PC-3 (cell line): ENCODE results near the gene SYT1. TPM values are rescaled to one million over a fixed set of nuclear protein-coding genes. Genes with fewer than 3 reads are reported as not detected.

Source experiments
- ATAC-seq: fragments of 200-7000 bp; cut with Tn5 transposase; 2 replicates; pipeline ENCODE4 v1.9.1; 2020; ENCODE audit warnings: mild to moderate bottlenecking, moderate library complexity
- BruUV-seq: library from RNA; stranded (reverse); fragments of 400-500 nt; replicated peaks from 2 replicates; lab custom pipeline; 2021; lab: Mats Ljungman, UMichigan
- CTCF ChIA-PET: fragments of 300-600 bp; sonication (Branson Sonifier 250); formaldehyde crosslinking; loops from one replicate; lab custom pipeline; 2022; ENCODE audit warnings: antibody characterized with exemption; lab: Charles Lee
- POLR2A ChIA-PET: fragments of 300-600 bp; sonication (Branson Sonifier 250); formaldehyde crosslinking; loops from one replicate; lab custom pipeline; 2022; ENCODE audit warnings: antibody characterized with exemption; ENCODE audit not compliant: unreplicated experiment; lab: Charles Lee
- DNase-seq: peaks from one replicate; pipeline ENCODE4 v3.0.0-alpha.2; 2015
- H2AFZ ChIP-seq: fragments of 300-600 bp; sonication (generic); 2 replicates; pipeline ENCODE4 v1.6.0; 2016; ENCODE audit warnings: antibody characterized with exemption, low read length
- H3F3A ChIP-seq: fragments of 300-600 bp; sonication (generic); one replicate; pipeline ENCODE4 v1.6.0; 2017; ENCODE audit warnings: antibody characterized with exemption, low read length, control low read depth, mild to moderate bottlenecking; ENCODE audit not compliant: unreplicated experiment
- H3K27ac ChIP-seq: fragments of 300-600 bp; sonication (generic); 2 replicates; pipeline ENCODE4 v1.5.1; 2016; ENCODE audit warnings: mild to moderate bottlenecking, low read length
- H3K27me3 ChIP-seq: fragments of 300-600 bp; sonication (generic); 2 replicates; pipeline ENCODE4 v1.6.1; 2016; ENCODE audit warnings: low read length, mixed read lengths
- H3K36me3 ChIP-seq: fragments of 300-600 bp; sonication (generic); 2 replicates; pipeline ENCODE4 v1.6.1; 2016; ENCODE audit warnings: low read depth, mixed run types, low read length, mixed read lengths
- H3K4me1 ChIP-seq: fragments of 300-600 bp; sonication (generic); 2 replicates; pipeline ENCODE4 v1.5.1; 2016; ENCODE audit warnings: low read length; ENCODE audit not compliant: insufficient read depth
- H3K4me2 ChIP-seq: fragments of 300-600 bp; sonication (generic); 2 replicates; pipeline ENCODE4 v1.6.0; 2016; ENCODE audit warnings: low read length
- H3K4me3 ChIP-seq: fragments of 300-600 bp; sonication (generic); 2 replicates; pipeline ENCODE4 v1.5.1; 2016; ENCODE audit warnings: mild to moderate bottlenecking, low read length, mixed read lengths
- H3K79me2 ChIP-seq: fragments of 300-600 bp; sonication (generic); 2 replicates; pipeline ENCODE4 v1.6.1; 2017; ENCODE audit warnings: low read length, mixed read lengths
- H3K9ac ChIP-seq: fragments of 300-600 bp; sonication (generic); 2 replicates; pipeline ENCODE4 v1.6.0; 2016; ENCODE audit warnings: mild to moderate bottlenecking, low read length
- H3K9me2 ChIP-seq: fragments of 300-600 bp; sonication (generic); replicated peaks from 2 replicates; pipeline ENCODE4 v1.6.1; 2016; ENCODE audit warnings: mixed run types, low read length, mixed read lengths
- H3K9me3 ChIP-seq: fragments of 300-600 bp; sonication (generic); 2 replicates; pipeline ENCODE4 v1.6.1; 2016; ENCODE audit warnings: low read length, mixed read lengths
- H4K20me1 ChIP-seq: fragments of 300-600 bp; sonication (generic); 2 replicates; pipeline ENCODE4 v1.6.1; 2016; ENCODE audit warnings: low read length, mixed read lengths
- EZH2 ChIP-seq: fragments of 300-600 bp; sonication (generic); IDR thresholded peaks from one replicate; pipeline ENCODE4 v1.6.1; 2017; ENCODE audit warnings: antibody characterized with exemption, mild to moderate bottlenecking, low read length; ENCODE audit not compliant: unreplicated experiment
- EZH2phosphoT487 ChIP-seq: fragments of 300-600 bp; sonication (generic); IDR thresholded peaks from 2 replicates; pipeline ENCODE4 v1.6.1; 2018; ENCODE audit warnings: mild to moderate bottlenecking, antibody characterized with exemption, low read length, borderline replicate concordance
- intact Hi-C: fragments of 100-400 bp; cut with micrococcal nuclease; formaldehyde crosslinking; loops from 2 replicates; pipeline ENCODE4 v1.9.0; 2023
- total RNA-seq: library from RNA; depleted of rRNA; stranded (reverse); fragments of >200 nt; gene quantifications from 2 replicates; pipeline ENCODE4 v1.2.3, GENCODE V29; 2014
- TF ChIP-seq, protein P1 (sequence below): fragments of 300-600 bp; sonication (generic); conservative IDR thresholded peaks from 2 replicates; pipeline ENCODE4 v1.5.1; 2017; ENCODE audit warnings: antibody characterized with exemption, low read depth, mild to moderate bottlenecking, low read length

The SYT1 gene
- total RNA-seq, 1 experiment from 2014 or later: 0.51 TPM

DNA sequence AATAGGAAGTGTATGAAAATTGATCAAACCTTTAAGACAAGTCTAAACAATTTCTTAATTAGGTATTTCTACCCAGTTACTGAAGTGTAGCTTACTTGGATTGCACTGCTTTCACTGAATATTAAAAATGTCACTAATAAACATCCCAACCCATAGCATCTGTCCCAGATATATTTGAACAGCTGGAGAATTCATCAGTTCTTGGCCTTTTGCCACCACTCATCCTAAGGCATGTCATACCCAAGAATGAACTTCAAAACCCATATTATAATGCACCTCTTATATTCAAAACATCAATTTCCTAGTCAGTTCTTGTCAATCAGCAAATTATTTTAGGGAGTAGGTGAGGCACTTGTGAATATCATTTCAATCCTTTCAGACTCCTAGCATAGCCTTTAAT, 433.9 kb downstream of the SYT1 start:
- Histone ChIP-seq H3K27me3 (no peaks in the 10 kb centered on the region), H3K36me3 (no peaks in the 10 kb centered on the region), H3K9me2 (no peaks in the 10 kb centered on the region), H2AFZ (no peak overlapping the region), H3K9ac (no peak overlapping the region), H4K20me1 (no peaks in the 10 kb centered on the region), H3F3A (no peaks in the 10 kb centered on the region), H3K79me2 (no peaks in the 10 kb centered on the region), H3K27ac (no peak overlapping the region), H3K4me2 (no peak overlapping the region), H3K4me3 (no peak overlapping the region), H3K9me3 (no peaks in the 10 kb centered on the region), H3K4me1 (peaks cover 17% of the 10 kb centered on the region)
- POLR2A ChIA-PET: no interaction called here
- CTCF ChIA-PET: no interaction called here
- DNase-seq: peak; percentile 14
- TF ChIP-seq EZH2 (no peak), EZH2phosphoT487 (no peak)
- TF ChIP-seq, protein P1, sequence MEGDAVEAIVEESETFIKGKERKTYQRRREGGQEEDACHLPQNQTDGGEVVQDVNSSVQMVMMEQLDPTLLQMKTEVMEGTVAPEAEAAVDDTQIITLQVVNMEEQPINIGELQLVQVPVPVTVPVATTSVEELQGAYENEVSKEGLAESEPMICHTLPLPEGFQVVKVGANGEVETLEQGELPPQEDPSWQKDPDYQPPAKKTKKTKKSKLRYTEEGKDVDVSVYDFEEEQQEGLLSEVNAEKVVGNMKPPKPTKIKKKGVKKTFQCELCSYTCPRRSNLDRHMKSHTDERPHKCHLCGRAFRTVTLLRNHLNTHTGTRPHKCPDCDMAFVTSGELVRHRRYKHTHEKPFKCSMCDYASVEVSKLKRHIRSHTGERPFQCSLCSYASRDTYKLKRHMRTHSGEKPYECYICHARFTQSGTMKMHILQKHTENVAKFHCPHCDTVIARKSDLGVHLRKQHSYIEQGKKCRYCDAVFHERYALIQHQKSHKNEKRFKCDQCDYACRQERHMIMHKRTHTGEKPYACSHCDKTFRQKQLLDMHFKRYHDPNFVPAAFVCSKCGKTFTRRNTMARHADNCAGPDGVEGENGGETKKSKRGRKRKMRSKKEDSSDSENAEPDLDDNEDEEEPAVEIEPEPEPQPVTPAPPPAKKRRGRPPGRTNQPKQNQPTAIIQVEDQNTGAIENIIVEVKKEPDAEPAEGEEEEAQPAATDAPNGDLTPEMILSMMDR: no peak
- no TSS peak for BruUV-seq
- no peak for ATAC-seq
- intact Hi-C loops: no loop called here

DNA sequence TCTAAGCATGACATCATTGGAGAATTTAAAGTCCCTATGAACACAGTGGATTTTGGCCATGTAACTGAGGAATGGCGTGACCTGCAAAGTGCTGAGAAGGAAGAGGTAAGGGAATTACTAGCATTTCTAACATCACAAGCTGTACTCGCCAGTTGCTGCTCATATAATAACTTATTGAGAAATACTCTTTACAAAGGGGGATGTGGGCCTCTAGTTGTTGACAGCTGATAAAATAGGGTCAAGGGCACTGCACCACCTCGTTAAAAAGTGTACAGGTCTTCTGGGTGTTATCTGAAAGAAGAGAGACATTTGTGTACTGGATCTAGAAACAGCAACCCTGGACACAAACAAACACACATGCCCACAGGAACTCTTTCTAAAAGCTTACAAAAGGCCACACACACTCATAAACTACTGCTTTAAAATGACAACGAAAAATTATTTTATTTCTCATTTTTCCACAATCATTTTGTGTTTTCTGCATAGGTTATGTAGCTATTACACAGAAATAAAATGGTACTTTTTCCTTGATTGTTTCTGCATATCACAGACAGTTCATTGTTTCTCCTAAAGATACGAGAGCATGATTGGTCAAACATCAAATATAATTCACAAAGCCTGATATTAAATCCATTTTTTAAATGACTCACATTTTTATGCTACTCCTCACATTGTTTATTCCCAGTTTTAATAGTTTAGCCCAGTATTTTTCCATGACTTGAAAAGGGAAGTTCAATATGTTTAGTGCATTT, 435.0 kb downstream of the SYT1 start:
- DNase-seq (no peak), ATAC-seq (peak; percentile 50; the same call in 1 of the 2 replicates)
- no TSS peak for BruUV-seq
- H3K9me3 ChIP-seq: no peaks in the 10 kb centered on the region
- no peak overlapping the region for H3K4me2 ChIP-seq
- ChIA-PET CTCF (no interaction called here), POLR2A (no interaction called here)
- H3K27me3 ChIP-seq: no peaks in the 10 kb centered on the region
- no peaks in the 10 kb centered on the region for H3K79me2 ChIP-seq
- intact Hi-C loops: no loop called here
- no peaks in the 10 kb centered on the region for H4K20me1 ChIP-seq
- no peak overlapping the region for H3K27ac ChIP-seq
- H3K9ac ChIP-seq: no peak overlapping the region
- no peak overlapping the region for H2AFZ ChIP-seq
- TF ChIP-seq EZH2: no peak
- no peak for TF ChIP-seq EZH2phosphoT487
- TF ChIP-seq, protein P1: no peak
- no peaks in the 10 kb centered on the region for H3F3A ChIP-seq
- H3K9me2 ChIP-seq: no peaks in the 10 kb centered on the region
- no peak overlapping the region for H3K4me3 ChIP-seq
- no peaks in the 10 kb centered on the region for H3K36me3 ChIP-seq
- peaks cover 12% of the 10 kb centered on the region for H3K4me1 ChIP-seq

DNA sequence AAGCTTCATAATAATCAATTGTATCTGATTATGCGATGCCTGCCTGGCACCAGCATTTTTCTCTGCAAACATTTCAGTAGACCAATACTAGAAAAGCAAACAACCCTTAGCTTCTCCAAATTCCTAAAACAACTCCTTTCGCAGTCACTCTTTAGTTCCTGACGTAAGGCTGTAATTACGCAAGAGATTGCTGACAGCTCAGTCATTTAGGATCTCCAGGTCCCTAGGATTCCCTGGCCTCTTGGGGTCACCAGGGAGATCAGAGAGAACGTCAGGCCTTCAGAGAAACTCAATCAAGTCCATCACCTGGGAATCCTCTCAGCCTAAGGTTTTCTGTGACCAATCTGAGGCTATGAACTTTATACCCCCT, 435.6 kb downstream of the SYT1 start:
- Histone ChIP-seq H3K4me2 (no peak overlapping the region), H3K9me3 (no peaks in the 10 kb centered on the region), H3K36me3 (no peaks in the 10 kb centered on the region), H3K4me1 (peaks cover 10% of the 10 kb centered on the region), H3K27ac (no peak overlapping the region), H3K4me3 (no peak overlapping the region), H3K79me2 (no peaks in the 10 kb centered on the region), H4K20me1 (no peaks in the 10 kb centered on the region), H3K9me2 (no peaks in the 10 kb centered on the region), H3K9ac (no peak overlapping the region), H3K27me3 (no peaks in the 10 kb centered on the region), H2AFZ (no peak overlapping the region), H3F3A (no peaks in the 10 kb centered on the region)
- ChIA-PET CTCF (no interaction called here), POLR2A (no interaction called here)
- ATAC-seq (peak; percentile 11; the same call in 1 of the 2 replicates), DNase-seq (peak; percentile 59)
- intact Hi-C loops: no loop called here
- BruUV-seq: no TSS peak
- TF ChIP-seq, protein P1: no peak
- no peak for TF ChIP-seq EZH2phosphoT487
- no peak for TF ChIP-seq EZH2
